Testis (tissue), 3 donors: Measurements from ENCODE around the gene PRKCA. TPM values are rescaled to one million over a fixed set of nuclear protein-coding genes. Genes with fewer than 3 reads are reported as not detected.

Source experiments
- DNase-seq: peaks from one replicate; pipeline ENCODE4 v3.0.0-alpha.2; 2019
- H3K27ac ChIP-seq, 2 donors: fragments of 200-600 bp; sonication (generic); one replicate each; pipeline ENCODE4 v1.5.1; 2019
- H3K27me3 ChIP-seq: fragments of 200-600 bp; sonication (generic); one replicate; pipeline ENCODE4 v1.5.1; 2019
- H3K36me3 ChIP-seq: fragments of 200-600 bp; sonication (generic); one replicate; pipeline ENCODE4 v1.5.1; 2017; ENCODE audit warnings: low read depth; ENCODE audit errors: missing control alignments
- H3K4me1 ChIP-seq: fragments of 200-600 bp; sonication (generic); one replicate; pipeline ENCODE4 v1.5.1; 2019
- H3K4me3 ChIP-seq, 2 donors: fragments of 200-600 bp; sonication (generic); one replicate each; pipeline ENCODE4 v1.5.1; 2017 to 2019
- H3K9me3 ChIP-seq: fragments of 200-600 bp; sonication (generic); one replicate; pipeline ENCODE4 v1.5.1; 2017
- CTCF ChIP-seq, 3 experiments: fragments of 450-650 bp in 2 of 3; fragments of 200-600 bp in 1 of 3; sonication (generic) in 1 of 3; IDR thresholded peaks; one replicate each; pipeline ENCODE4 v1.5.1; 2016 to 2019; ENCODE audit warnings: antibody characterized with exemption in 3 of 3, mild to moderate bottlenecking in 2 of 3, moderate library complexity in 1 of 3
- POLR2A ChIP-seq: fragments of 450-650 bp; IDR thresholded peaks from one replicate; pipeline ENCODE4 v1.6.1; 2017; ENCODE audit warnings: antibody characterized with exemption, mild to moderate bottlenecking, moderate library complexity
- WGBS, 2 donors: methylation state at CpG; one replicate each; pipeline ENCODE4 v1.1.5; 2018; 5-methylcytosine and 5-hydroxymethylcytosine counted together
- intact Hi-C: fragments of 100-400 bp; cut with DNase I; formaldehyde crosslinking; loops from one replicate; pipeline ENCODE4 v1.15.1; 2023; ENCODE audit warnings: low total_unique reads
- polyA plus RNA-seq: library from polyadenylated mRNA; stranded (reverse); fragments of 350-450 nt; fragmentation: Illumina TruSeq; extraction: RNeasy Lipid Tissue Mini Kit (QIAGEN cat#74804); gene quantifications from one replicate; pipeline ENCODE4 v1.2.3, GENCODE V29; 2014; ENCODE audit warnings: low read depth, low replicate concordance; ENCODE audit not compliant: insufficient read depth
- total RNA-seq, 2 donors: library from RNA; depleted of rRNA; stranded (reverse); fragments of >200 nt; gene quantifications; one replicate each; pipeline ENCODE4 v1.2.3, GENCODE V29; 2016

PRKCA gene
- total and polyA plus RNA-seq, 3 donors from 2014 or later, result 6.8 to 22.9 (median 15.4) TPM

- Histone ChIP-seq H3K27ac (no peak overlapping the region), H3K36me3 (no peaks in the 10 kb centered on the region), H3K4me1 (no peaks in the 10 kb centered on the region), H3K9me3 (no peaks in the 10 kb centered on the region), H3K27me3 (no peaks in the 10 kb centered on the region), H3K4me3 (no peak overlapping the region)
- no peak for DNase-seq
- intact Hi-C loops, result no loop called here
- TF ChIP-seq POLR2A (no peak), CTCF (IDR thresholded peaks at IDR 0.05) (no peak)
- 95 to 98% methylated on average over 3 of the region's 3 CpGs for WGBS, 2 donors
Observed at GRCh38 chr17:66760324-66760723, 457.9 kb downstream of the PRKCA start.

DNA sequence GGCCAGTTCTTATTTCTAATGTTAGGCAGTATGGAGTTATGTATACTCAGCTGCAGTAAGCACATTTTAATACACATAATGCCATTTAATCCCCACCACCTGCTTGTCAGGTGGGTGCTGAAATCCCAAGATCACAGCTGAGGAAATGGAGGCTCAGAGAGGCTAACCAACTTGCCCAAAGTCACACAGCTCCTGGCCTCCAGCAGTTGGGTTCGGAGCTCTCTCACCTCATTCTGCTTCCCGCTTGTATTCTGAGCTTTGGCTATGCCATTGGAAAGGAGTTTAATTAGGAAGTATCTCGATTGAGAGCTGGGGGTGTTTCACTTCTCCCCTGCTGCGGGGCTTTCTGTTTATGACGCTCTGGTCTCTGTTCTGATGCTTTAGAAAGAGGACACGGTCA lies 459.9 kb downstream of the PRKCA start:
- H3K9me3 ChIP-seq, result no peaks in the 10 kb centered on the region
- no peak overlapping the region for H3K27ac ChIP-seq
- WGBS, 2 donors, result 80 to 92% methylated on average over 6 of the region's 6 CpGs
- no peaks in the 10 kb centered on the region for H3K36me3 ChIP-seq
- H3K4me3 ChIP-seq, result no peak overlapping the region
- TF ChIP-seq CTCF (IDR thresholded peaks at IDR 0.05) (no peak), POLR2A (no peak)
- intact Hi-C loops, result no loop called here
- no peaks in the 10 kb centered on the region for H3K27me3 ChIP-seq
- no peak for DNase-seq
- no peaks in the 10 kb centered on the region for H3K4me1 ChIP-seq

GRCh38 chr17:66763056-66763455 lies 460.6 kb downstream of the PRKCA start:
- Histone ChIP-seq H3K4me3 (no peak overlapping the region), H3K4me1 (no peaks in the 10 kb centered on the region), H3K27me3 (no peaks in the 10 kb centered on the region), H3K36me3 (no peaks in the 10 kb centered on the region), H3K9me3 (no peaks in the 10 kb centered on the region), H3K27ac (no peak overlapping the region)
- DNase-seq, result no peak
- intact Hi-C loops, result no loop called here
- WGBS, 2 donors, result 77 to 86% methylated on average over 2 of the region's 2 CpGs
- no peak for TF ChIP-seq POLR2A
- TF ChIP-seq CTCF (IDR thresholded peaks at IDR 0.05), result no peak

DNA sequence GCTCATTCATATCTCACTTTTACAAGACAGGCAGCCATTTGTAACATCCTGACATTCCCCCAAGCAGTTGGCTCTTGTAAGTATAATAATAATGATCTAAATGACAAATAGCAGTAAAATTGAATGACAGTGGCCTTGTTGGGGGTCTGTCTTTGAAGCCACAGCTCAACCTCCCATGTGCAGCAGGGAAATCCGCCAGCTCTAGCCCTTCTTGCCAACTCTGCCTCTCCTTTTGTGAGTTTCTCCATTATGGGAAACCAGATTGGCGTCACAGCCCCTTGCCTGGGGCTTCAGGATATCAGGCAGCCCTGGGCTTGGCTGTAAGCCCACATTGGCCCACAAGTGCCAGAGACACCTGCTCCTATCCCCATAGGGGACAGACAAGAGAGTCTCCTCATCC lies 462.1 kb downstream of the PRKCA start:
- no peak for TF ChIP-seq POLR2A
- TF ChIP-seq CTCF (IDR thresholded peaks at IDR 0.05), result no peak
- Histone ChIP-seq H3K4me1 (no peaks in the 10 kb centered on the region), H3K27me3 (no peaks in the 10 kb centered on the region), H3K36me3 (no peaks in the 10 kb centered on the region), H3K4me3 (no peak overlapping the region), H3K27ac (no peak overlapping the region), H3K9me3 (no peaks in the 10 kb centered on the region)
- WGBS, 2 donors, result 88 to 93% methylated on average over 2 of the region's 2 CpGs
- intact Hi-C loops, result no loop called here
- DNase-seq, result no peak

GRCh38 chr17:66767154-66767933 lies 464.9 kb downstream of the PRKCA start:
- intact Hi-C loops, result no loop called here
- no peaks in the 10 kb centered on the region for H3K27me3 ChIP-seq
- no peaks in the 10 kb centered on the region for H3K9me3 ChIP-seq
- no peak for TF ChIP-seq CTCF (IDR thresholded peaks at IDR 0.05)
- no peak for TF ChIP-seq POLR2A
- H3K4me1 ChIP-seq, result no peaks in the 10 kb centered on the region
- H3K4me3 ChIP-seq, result no peak overlapping the region
- no peaks in the 10 kb centered on the region for H3K36me3 ChIP-seq
- WGBS, 2 donors, result 92 to 97% methylated on average over 3 of the region's 3 CpGs
- no peak overlapping the region for H3K27ac ChIP-seq
- DNase-seq, result no peak
